OCI-LY7 (cell line): ENCODE results near the gene IFITM10. TPM values are rescaled to one million over a fixed set of nuclear protein-coding genes. Genes with fewer than 3 reads are reported as not detected.

Source experiments
- BruUV-seq: library from RNA; stranded (reverse); fragments of 400-500 nt; replicated peaks from 2 replicates; lab custom pipeline; 2021; lab: Mats Ljungman, UMichigan
- CTCF ChIA-PET: fragments of 300-600 bp; sonication (Branson Sonifier 250); formaldehyde crosslinking; loops from one replicate; lab custom pipeline; 2022; ENCODE audit warnings: antibody characterized with exemption; ENCODE audit not compliant: unreplicated experiment; lab: Charles Lee
- POLR2A ChIA-PET: fragments of 300-600 bp; sonication (Branson Sonifier 250); formaldehyde crosslinking; loops from one replicate; lab custom pipeline; 2022; ENCODE audit warnings: antibody characterized with exemption; lab: Charles Lee
- DNase-seq: peaks from one replicate; pipeline ENCODE4 v3.0.0-alpha.2; 2015; ENCODE audit warnings: low spot score
- H2AFZ ChIP-seq: fragments of 200-600 bp; sonication (generic), shearing (Covaris generic); 2 replicates; pipeline ENCODE4 v1.6.1; 2014; ENCODE audit warnings: mild to moderate bottlenecking, antibody characterized with exemption, low read length, moderate library complexity
- H3K27ac ChIP-seq: fragments of 200-600 bp; sonication (generic); 2 replicates; pipeline ENCODE4 v1.5.1; 2014; ENCODE audit warnings: mixed run types, low read depth, mild to moderate bottlenecking, moderate library complexity, low read length, inconsistent platforms; ENCODE audit not compliant: poor library complexity, severe bottlenecking
- H3K36me3 ChIP-seq: fragments of 200-600 bp; sonication (generic); 2 replicates; pipeline ENCODE4 v1.6.1; 2014; ENCODE audit warnings: mild to moderate bottlenecking, antibody characterized with exemption, low read length, moderate library complexity, mixed read lengths; ENCODE audit not compliant: insufficient read depth
- H3K4me1 ChIP-seq: fragments of 200-600 bp; sonication (generic); 2 replicates; pipeline ENCODE4 v1.5.1; 2014; ENCODE audit warnings: mild to moderate bottlenecking, low read length; ENCODE audit not compliant: insufficient read depth, poor library complexity, severe bottlenecking
- H3K4me2 ChIP-seq: fragments of 200-600 bp; sonication (generic); 2 replicates; pipeline ENCODE4 v1.6.1; 2014; ENCODE audit warnings: mild to moderate bottlenecking, low read length
- H3K4me3 ChIP-seq: fragments of 200-600 bp; sonication (generic); 2 replicates; pipeline ENCODE4 v1.5.1; 2014; ENCODE audit warnings: mild to moderate bottlenecking, low read depth, low read length; ENCODE audit not compliant: poor library complexity, severe bottlenecking
- H3K79me2 ChIP-seq: fragments of 200-600 bp; sonication (generic); 2 replicates; pipeline ENCODE4 v1.6.1; 2016; ENCODE audit warnings: low read depth, mild to moderate bottlenecking, low read length, moderate library complexity, mixed read lengths; ENCODE audit not compliant: insufficient read depth
- H3K9me2 ChIP-seq: fragments of 200-600 bp; sonication (generic); 2 replicates; pipeline ENCODE4 v1.6.1; 2016; ENCODE audit warnings: mild to moderate bottlenecking, low read length, mixed read lengths; ENCODE audit not compliant: insufficient read depth
- H3K9me3 ChIP-seq: fragments of 200-600 bp; sonication (generic); 2 replicates; pipeline ENCODE4 v1.6.1; 2014; ENCODE audit warnings: mild to moderate bottlenecking, mixed run types, low read length, mixed read lengths
- H4K20me1 ChIP-seq: fragments of 200-600 bp; sonication (generic); 2 replicates; pipeline ENCODE4 v1.6.1; 2014; ENCODE audit warnings: mild to moderate bottlenecking, antibody characterized with exemption, low read length, moderate library complexity, mixed read lengths; ENCODE audit not compliant: insufficient read depth
- EZH2phosphoT487 ChIP-seq: fragments of 200-600 bp; sonication (generic); IDR thresholded peaks from 2 replicates; pipeline ENCODE4 v1.6.1; 2018; ENCODE audit warnings: low read depth, borderline replicate concordance, mild to moderate bottlenecking, mixed run types, antibody characterized with exemption, low read length, moderate library complexity, mixed read lengths
- intact Hi-C: fragments of 100-400 bp; cut with micrococcal nuclease; formaldehyde crosslinking; loops from one replicate; pipeline ENCODE4 v1.10.0; 2022; ENCODE audit not compliant: unreplicated experiment
- total RNA-seq, 2 experiments: library from RNA; depleted of rRNA in 1 of 2; stranded (reverse); fragments of >200 nt in 1 of 2; shearing (Covaris generic) in 1 of 2; gene quantifications; 2 replicates each; pipeline ENCODE4 v1.2.3, GENCODE V29; 2014 to 2022
- TF ChIP-seq, protein P1 (sequence below): fragments of 200-600 bp; sonication (generic); conservative IDR thresholded peaks from 2 replicates; pipeline ENCODE4 v1.5.1; 2014; ENCODE audit warnings: mild to moderate bottlenecking, antibody characterized with exemption, low read length, moderate library complexity, mixed read lengths

The IFITM10 gene
- total RNA-seq, 2 experiments from 2014 or later = 0.30 to 0.38 TPM

DNA sequence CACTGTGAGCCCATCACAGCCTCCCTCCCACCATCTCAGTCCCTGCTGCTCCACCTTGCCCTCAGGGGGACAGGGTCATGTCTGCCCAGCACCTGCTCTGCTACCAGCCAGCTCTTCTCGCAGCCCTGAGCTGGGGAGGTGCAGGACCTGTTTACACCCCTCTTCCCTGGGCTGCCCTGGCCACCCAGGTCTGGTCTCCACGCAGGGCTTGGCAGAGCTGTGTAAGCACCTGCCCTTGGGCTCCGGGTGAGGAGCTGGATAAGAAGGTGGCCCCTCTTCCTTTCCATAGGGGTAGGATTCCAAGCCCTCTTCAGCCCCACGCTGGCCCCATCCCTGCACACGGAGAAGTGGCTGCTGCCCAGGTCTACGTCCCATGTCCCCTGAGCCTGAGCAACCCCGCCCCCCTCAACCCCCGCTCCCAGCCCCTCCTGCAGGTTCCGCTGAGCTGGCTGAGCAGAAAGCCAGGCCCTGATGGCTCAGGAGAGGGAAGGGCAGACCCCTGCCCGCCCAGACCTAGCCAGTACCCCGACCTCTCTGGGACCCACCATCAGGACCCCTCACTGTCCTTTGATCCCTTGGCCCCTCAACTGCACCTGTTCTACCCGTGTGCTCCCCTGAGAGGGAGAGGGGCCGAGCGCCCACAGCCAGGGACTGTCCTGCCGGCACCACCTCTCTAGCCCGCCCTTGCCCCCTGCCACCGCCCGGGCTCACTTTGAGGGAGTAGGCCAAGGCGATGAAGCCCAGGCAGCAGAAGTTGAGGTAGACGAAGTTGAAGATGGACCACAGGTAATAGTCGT lies 3.2 kb downstream of the IFITM10 start:
- H3K27ac ChIP-seq = no peak overlapping the region
- ChIA-PET CTCF (no interaction called here), POLR2A (no interaction called here)
- H3K36me3 ChIP-seq = no peaks in the 10 kb centered on the region
- no peaks in the 10 kb centered on the region for H3K79me2 ChIP-seq
- no peaks in the 10 kb centered on the region for H3K4me1 ChIP-seq
- DNase-seq = no peak
- intact Hi-C loops = no loop called here
- BruUV-seq = no TSS peak
- no peaks in the 10 kb centered on the region for H4K20me1 ChIP-seq
- no peak overlapping the region for H2AFZ ChIP-seq
- no peak overlapping the region for H3K4me3 ChIP-seq
- H3K9me3 ChIP-seq = peaks cover 4% of the 10 kb centered on the region; the same call in 1 of the 2 replicates
- no peak overlapping the region for H3K4me2 ChIP-seq
- TF ChIP-seq, protein P1, sequence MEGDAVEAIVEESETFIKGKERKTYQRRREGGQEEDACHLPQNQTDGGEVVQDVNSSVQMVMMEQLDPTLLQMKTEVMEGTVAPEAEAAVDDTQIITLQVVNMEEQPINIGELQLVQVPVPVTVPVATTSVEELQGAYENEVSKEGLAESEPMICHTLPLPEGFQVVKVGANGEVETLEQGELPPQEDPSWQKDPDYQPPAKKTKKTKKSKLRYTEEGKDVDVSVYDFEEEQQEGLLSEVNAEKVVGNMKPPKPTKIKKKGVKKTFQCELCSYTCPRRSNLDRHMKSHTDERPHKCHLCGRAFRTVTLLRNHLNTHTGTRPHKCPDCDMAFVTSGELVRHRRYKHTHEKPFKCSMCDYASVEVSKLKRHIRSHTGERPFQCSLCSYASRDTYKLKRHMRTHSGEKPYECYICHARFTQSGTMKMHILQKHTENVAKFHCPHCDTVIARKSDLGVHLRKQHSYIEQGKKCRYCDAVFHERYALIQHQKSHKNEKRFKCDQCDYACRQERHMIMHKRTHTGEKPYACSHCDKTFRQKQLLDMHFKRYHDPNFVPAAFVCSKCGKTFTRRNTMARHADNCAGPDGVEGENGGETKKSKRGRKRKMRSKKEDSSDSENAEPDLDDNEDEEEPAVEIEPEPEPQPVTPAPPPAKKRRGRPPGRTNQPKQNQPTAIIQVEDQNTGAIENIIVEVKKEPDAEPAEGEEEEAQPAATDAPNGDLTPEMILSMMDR = no peak
- TF ChIP-seq EZH2phosphoT487 = no peak
- H3K9me2 ChIP-seq = no peaks in the 10 kb centered on the region

DNA sequence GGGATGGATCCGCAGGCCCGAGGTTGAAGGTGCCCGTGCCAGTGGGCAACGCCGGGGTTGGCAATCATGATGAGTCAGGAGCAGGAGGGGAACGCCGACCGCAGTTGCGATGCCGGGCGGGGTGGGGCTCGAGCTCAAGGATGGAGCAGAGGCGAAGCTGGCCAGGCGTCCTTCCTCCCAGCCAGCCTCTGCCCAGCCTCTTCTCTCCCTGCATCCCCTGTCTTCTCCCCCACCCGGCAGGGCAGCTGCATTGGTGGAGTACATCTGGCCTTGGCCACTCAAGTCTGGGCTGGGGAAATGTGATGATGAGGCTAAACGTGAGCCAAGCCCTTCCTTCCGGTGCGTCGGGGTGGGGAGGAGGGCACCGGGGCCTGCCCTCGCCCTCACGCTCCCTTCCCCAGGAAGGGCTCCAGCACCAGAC lies 3.9 kb downstream of the IFITM10 start:
- Histone ChIP-seq H3K4me1 (no peaks in the 10 kb centered on the region), H4K20me1 (no peaks in the 10 kb centered on the region), H3K9me3 (peaks cover 4% of the 10 kb centered on the region; the same call in 1 of the 2 replicates), H3K9me2 (no peaks in the 10 kb centered on the region), H3K79me2 (no peaks in the 10 kb centered on the region), H3K4me2 (no peak overlapping the region), H3K27ac (no peak overlapping the region), H3K36me3 (no peaks in the 10 kb centered on the region), H2AFZ (no peak overlapping the region), H3K4me3 (no peak overlapping the region)
- BruUV-seq = no TSS peak
- CTCF ChIA-PET = no interaction called here
- intact Hi-C loops = no loop called here
- POLR2A ChIA-PET = no interaction called here
- no peak for DNase-seq
- no peak for TF ChIP-seq EZH2phosphoT487
- TF ChIP-seq, protein P1 = no peak

DNA sequence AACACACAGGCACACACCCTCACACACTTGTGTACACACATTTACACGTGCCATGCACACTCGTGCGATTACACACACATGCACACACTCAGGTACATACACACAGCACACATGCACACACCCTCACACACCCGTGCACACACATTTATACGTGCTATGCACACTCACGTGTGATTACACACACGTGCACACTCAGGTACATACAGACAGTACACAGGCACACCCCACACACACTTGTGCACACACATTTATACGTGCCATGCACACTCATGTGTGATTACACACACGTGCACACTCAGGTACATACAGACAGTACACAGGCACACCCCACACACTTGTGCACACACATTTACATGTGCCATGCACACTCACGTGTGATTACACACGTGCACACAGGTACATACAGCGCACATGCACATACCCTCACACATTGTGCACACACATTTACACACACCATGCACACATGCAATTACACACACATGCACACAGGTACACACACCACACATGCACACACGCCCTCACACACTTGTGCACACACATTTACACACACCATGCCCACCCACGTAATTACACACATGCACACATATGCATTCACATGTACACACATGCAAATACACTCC lies 4.6 kb downstream of the IFITM10 start:
- no peak for DNase-seq
- H3K4me1 ChIP-seq = no peaks in the 10 kb centered on the region
- no peaks in the 10 kb centered on the region for H3K9me2 ChIP-seq
- no peak overlapping the region for H2AFZ ChIP-seq
- H3K27ac ChIP-seq = no peak overlapping the region
- BruUV-seq = no TSS peak
- TF ChIP-seq, protein P1 = no peak
- no peak for TF ChIP-seq EZH2phosphoT487
- no peak overlapping the region for H3K4me2 ChIP-seq
- no peaks in the 10 kb centered on the region for H3K36me3 ChIP-seq
- ChIA-PET CTCF (no interaction called here), POLR2A (no interaction called here)
- no peaks in the 10 kb centered on the region for H3K79me2 ChIP-seq
- no peak overlapping the region for H3K4me3 ChIP-seq
- intact Hi-C loops = no loop called here
- peaks cover 4% of the 10 kb centered on the region; the same call in 1 of the 2 replicates for H3K9me3 ChIP-seq
- H4K20me1 ChIP-seq = no peaks in the 10 kb centered on the region
